MM.1S (cell line): ENCODE data around the gene TRAP1.

Experiments
- DNase-seq: peaks from one replicate; pipeline ENCODE4 v3.0.0-alpha.2; 2015
- H2AFZ ChIP-seq: fragments of 300-600 bp; sonication (generic); 2 replicates; pipeline ENCODE4 v1.6.0; 2016; ENCODE audit warnings: antibody characterized with exemption, low read length
- H3F3A ChIP-seq: fragments of 300-600 bp; sonication (generic); 2 replicates; pipeline ENCODE4 v1.6.1; 2016; ENCODE audit warnings: mild to moderate bottlenecking, antibody characterized with exemption, low read length, moderate library complexity, mixed read lengths; ENCODE audit not compliant: insufficient read depth
- H3K27ac ChIP-seq: fragments of 300-600 bp; sonication (generic); 2 replicates; pipeline ENCODE4 v1.5.1; 2016; ENCODE audit warnings: mild to moderate bottlenecking, low read length
- H3K27me3 ChIP-seq: fragments of 300-600 bp; sonication (generic); replicated peaks from 2 replicates; pipeline ENCODE4 v1.6.0; 2016; ENCODE audit warnings: low read length; ENCODE audit not compliant: insufficient read depth
- H3K36me3 ChIP-seq: fragments of 300-600 bp; sonication (generic); replicated peaks from 2 replicates; pipeline ENCODE4 v1.6.1; 2016; ENCODE audit warnings: mild to moderate bottlenecking, low read length, mixed read lengths; ENCODE audit not compliant: insufficient read depth
- H3K4me1 ChIP-seq: fragments of 300-600 bp; sonication (generic); 2 replicates; pipeline ENCODE4 v1.6.1; 2016; ENCODE audit warnings: low read length, mixed read lengths
- H3K4me2 ChIP-seq: fragments of 300-600 bp; sonication (generic); 2 replicates; pipeline ENCODE4 v1.6.0; 2016; ENCODE audit warnings: low read depth, low read length
- H3K4me3 ChIP-seq: fragments of 300-600 bp; sonication (generic); 2 replicates; pipeline ENCODE4 v1.5.1; 2016; ENCODE audit warnings: low read length, mixed read lengths
- H3K79me2 ChIP-seq: fragments of 300-600 bp; sonication (generic); 2 replicates; pipeline ENCODE4 v1.6.1; 2016; ENCODE audit warnings: mixed run types, low read length, mixed read lengths
- H3K9ac ChIP-seq: fragments of 300-600 bp; sonication (generic); 2 replicates; pipeline ENCODE4 v1.6.1; 2016; ENCODE audit warnings: low read length, mixed read lengths
- H3K9me2 ChIP-seq: fragments of 300-600 bp; sonication (generic); replicated peaks from 2 replicates; pipeline ENCODE4 v1.6.1; 2016; ENCODE audit warnings: mild to moderate bottlenecking, low read length, mixed read lengths; ENCODE audit not compliant: insufficient read depth
- H3K9me3 ChIP-seq: fragments of 300-600 bp; sonication (generic); replicated peaks from 2 replicates; pipeline ENCODE4 v1.6.1; 2016; ENCODE audit warnings: mild to moderate bottlenecking, low read length, mixed read lengths; ENCODE audit not compliant: insufficient read depth
- H4K20me1 ChIP-seq: fragments of 300-600 bp; sonication (generic); 2 replicates; pipeline ENCODE4 v1.6.1; 2016; ENCODE audit warnings: mild to moderate bottlenecking, low read length, moderate library complexity, mixed read lengths; ENCODE audit not compliant: insufficient read depth
- EZH2 ChIP-seq: fragments of 300-600 bp; sonication (generic); optimal IDR thresholded peaks from 2 replicates; pipeline ENCODE3; 2017; ENCODE audit warnings: low read depth, mild to moderate bottlenecking, antibody characterized with exemption, low read length, mixed read lengths
- EZH2phosphoT487 ChIP-seq: fragments of 300-600 bp; sonication (generic); IDR thresholded peaks from 2 replicates; pipeline ENCODE4 v1.6.1; 2018; ENCODE audit warnings: antibody characterized with exemption, low read length
- TF ChIP-seq, protein P1 (sequence below): fragments of 300-600 bp; sonication (generic); IDR thresholded peaks from 2 replicates; pipeline ENCODE4 v1.5.1; 2016; ENCODE audit warnings: antibody characterized with exemption, low read length, mixed read lengths

Gene TRAP1

DNA sequence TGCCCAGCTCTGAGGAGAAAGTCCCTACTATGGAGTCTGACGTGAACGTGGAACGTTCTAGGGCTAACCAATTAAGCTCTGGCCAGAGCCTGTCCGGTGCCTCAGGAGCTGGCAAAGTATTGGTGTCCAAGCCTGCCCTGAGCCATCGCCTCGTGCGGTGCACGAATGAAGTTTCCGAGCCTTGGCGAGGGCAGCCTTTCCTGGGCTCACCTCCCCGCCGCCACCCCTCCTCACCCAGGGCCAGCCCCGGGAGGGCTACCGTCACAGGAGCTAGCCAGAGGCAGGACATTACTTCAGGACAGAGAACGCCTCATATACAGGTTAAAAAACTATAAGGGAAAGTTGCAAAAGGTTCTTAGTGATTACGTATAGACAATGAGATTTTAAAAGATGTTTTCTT, 23.6 kb upstream of the TRAP1 start:
- no peaks in the 10 kb centered on the region for H3K79me2 ChIP-seq
- no peak overlapping the region for H3K4me3 ChIP-seq
- TF ChIP-seq, protein P1, sequence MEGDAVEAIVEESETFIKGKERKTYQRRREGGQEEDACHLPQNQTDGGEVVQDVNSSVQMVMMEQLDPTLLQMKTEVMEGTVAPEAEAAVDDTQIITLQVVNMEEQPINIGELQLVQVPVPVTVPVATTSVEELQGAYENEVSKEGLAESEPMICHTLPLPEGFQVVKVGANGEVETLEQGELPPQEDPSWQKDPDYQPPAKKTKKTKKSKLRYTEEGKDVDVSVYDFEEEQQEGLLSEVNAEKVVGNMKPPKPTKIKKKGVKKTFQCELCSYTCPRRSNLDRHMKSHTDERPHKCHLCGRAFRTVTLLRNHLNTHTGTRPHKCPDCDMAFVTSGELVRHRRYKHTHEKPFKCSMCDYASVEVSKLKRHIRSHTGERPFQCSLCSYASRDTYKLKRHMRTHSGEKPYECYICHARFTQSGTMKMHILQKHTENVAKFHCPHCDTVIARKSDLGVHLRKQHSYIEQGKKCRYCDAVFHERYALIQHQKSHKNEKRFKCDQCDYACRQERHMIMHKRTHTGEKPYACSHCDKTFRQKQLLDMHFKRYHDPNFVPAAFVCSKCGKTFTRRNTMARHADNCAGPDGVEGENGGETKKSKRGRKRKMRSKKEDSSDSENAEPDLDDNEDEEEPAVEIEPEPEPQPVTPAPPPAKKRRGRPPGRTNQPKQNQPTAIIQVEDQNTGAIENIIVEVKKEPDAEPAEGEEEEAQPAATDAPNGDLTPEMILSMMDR: no peak
- TF ChIP-seq EZH2 (no peak), EZH2phosphoT487 (no peak)
- H3K4me2 ChIP-seq: no peak overlapping the region
- DNase-seq: no peak
- no peak overlapping the region for H2AFZ ChIP-seq
- no peaks in the 10 kb centered on the region for H3K27me3 ChIP-seq
- H3K9me3 ChIP-seq: no peaks in the 10 kb centered on the region
- no peak overlapping the region for H3K9ac ChIP-seq
- H4K20me1 ChIP-seq: no peaks in the 10 kb centered on the region
- no peaks in the 10 kb centered on the region for H3K4me1 ChIP-seq
- no peak overlapping the region for H3K27ac ChIP-seq
- no peaks in the 10 kb centered on the region for H3K9me2 ChIP-seq
- H3K36me3 ChIP-seq: peaks cover 11% of the 10 kb centered on the region
- no peaks in the 10 kb centered on the region for H3F3A ChIP-seq

DNA sequence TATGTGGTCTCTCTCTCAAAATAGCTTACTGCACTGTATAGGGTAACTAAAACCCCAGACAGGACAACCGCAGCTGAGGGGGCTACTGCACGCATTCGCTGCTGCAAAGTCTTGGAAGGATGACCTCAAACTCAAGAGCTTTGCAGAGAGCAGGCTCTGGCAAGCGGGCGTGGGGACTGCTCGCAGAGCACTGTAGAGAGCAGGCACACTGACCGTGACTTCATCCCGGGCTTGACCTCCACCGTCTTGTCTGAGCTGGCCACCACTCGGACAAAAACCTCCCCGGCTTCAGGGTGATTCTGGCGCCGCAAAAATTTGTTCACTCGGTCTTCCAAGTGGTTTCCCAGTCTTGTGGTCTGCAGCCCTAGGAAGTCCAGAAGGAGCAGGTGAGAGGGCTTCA, 22.9 kb upstream of the TRAP1 start:
- no peaks in the 10 kb centered on the region for H3K4me1 ChIP-seq
- no peaks in the 10 kb centered on the region for H3K9me3 ChIP-seq
- no peak overlapping the region for H2AFZ ChIP-seq
- no peaks in the 10 kb centered on the region for H3F3A ChIP-seq
- H3K9ac ChIP-seq: no peak overlapping the region
- no peaks in the 10 kb centered on the region for H3K27me3 ChIP-seq
- H3K27ac ChIP-seq: no peak overlapping the region
- no peaks in the 10 kb centered on the region for H3K9me2 ChIP-seq
- no peaks in the 10 kb centered on the region for H3K79me2 ChIP-seq
- TF ChIP-seq EZH2phosphoT487 (no peak), EZH2 (no peak)
- TF ChIP-seq, protein P1: no peak
- H3K4me2 ChIP-seq: no peak overlapping the region
- H3K4me3 ChIP-seq: no peak overlapping the region
- no peak for DNase-seq
- peaks cover 7% of the 10 kb centered on the region for H3K36me3 ChIP-seq
- no peaks in the 10 kb centered on the region for H4K20me1 ChIP-seq

GRCh38 chr16:3739636-3740035, 22.3 kb upstream of the TRAP1 start:
- TF ChIP-seq EZH2 (no peak), EZH2phosphoT487 (no peak)
- TF ChIP-seq, protein P1: no peak
- H3K4me1 ChIP-seq: no peaks in the 10 kb centered on the region
- no peaks in the 10 kb centered on the region for H3K9me2 ChIP-seq
- no peak overlapping the region for H3K9ac ChIP-seq
- H3K27ac ChIP-seq: no peak overlapping the region
- H3K27me3 ChIP-seq: no peaks in the 10 kb centered on the region
- H4K20me1 ChIP-seq: no peaks in the 10 kb centered on the region
- H3F3A ChIP-seq: no peaks in the 10 kb centered on the region
- DNase-seq: no peak
- H2AFZ ChIP-seq: no peak overlapping the region
- no peak overlapping the region for H3K4me3 ChIP-seq
- no peak overlapping the region for H3K4me2 ChIP-seq
- H3K79me2 ChIP-seq: no peaks in the 10 kb centered on the region
- peaks cover 5% of the 10 kb centered on the region; the same call in 1 of the 2 replicates for H3K36me3 ChIP-seq
- H3K9me3 ChIP-seq: no peaks in the 10 kb centered on the region

DNA sequence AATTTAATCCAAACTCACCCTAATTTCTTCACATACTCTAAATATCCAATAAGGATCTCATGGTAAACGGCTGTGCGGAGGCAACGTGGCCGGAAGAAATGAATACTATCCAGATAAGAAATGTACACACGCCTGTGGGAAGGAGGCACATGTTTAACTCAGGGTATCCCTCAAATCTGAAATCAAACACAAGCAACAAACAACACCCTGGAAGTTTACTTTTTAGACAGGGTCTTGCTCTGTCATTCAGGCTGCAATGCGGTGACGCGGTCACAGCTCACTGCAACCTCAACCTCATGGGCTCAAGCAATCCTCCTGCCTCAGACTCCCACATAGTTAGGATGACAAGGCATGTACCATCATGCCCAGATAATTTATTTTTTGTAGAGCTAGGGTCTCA, 21.2 kb upstream of the TRAP1 start:
- Histone ChIP-seq H3K27me3 (no peaks in the 10 kb centered on the region), H3K36me3 (peaks cover 5% of the 10 kb centered on the region), H3F3A (no peaks in the 10 kb centered on the region), H2AFZ (no peak overlapping the region), H3K27ac (no peak overlapping the region), H3K4me3 (no peak overlapping the region), H3K9me3 (no peaks in the 10 kb centered on the region), H3K4me2 (no peak overlapping the region), H3K9me2 (no peaks in the 10 kb centered on the region), H3K79me2 (no peaks in the 10 kb centered on the region), H4K20me1 (no peaks in the 10 kb centered on the region), H3K4me1 (no peaks in the 10 kb centered on the region), H3K9ac (no peak overlapping the region)
- DNase-seq: no peak
- TF ChIP-seq EZH2: no peak
- TF ChIP-seq, protein P1: no peak
- no peak for TF ChIP-seq EZH2phosphoT487
